Measurements from ENCODE around the gene SSBP4.
A peak's percentile ranks its signal among the peaks of the same experiment; 100 is the strongest.

Gene SSBP4

DNA sequence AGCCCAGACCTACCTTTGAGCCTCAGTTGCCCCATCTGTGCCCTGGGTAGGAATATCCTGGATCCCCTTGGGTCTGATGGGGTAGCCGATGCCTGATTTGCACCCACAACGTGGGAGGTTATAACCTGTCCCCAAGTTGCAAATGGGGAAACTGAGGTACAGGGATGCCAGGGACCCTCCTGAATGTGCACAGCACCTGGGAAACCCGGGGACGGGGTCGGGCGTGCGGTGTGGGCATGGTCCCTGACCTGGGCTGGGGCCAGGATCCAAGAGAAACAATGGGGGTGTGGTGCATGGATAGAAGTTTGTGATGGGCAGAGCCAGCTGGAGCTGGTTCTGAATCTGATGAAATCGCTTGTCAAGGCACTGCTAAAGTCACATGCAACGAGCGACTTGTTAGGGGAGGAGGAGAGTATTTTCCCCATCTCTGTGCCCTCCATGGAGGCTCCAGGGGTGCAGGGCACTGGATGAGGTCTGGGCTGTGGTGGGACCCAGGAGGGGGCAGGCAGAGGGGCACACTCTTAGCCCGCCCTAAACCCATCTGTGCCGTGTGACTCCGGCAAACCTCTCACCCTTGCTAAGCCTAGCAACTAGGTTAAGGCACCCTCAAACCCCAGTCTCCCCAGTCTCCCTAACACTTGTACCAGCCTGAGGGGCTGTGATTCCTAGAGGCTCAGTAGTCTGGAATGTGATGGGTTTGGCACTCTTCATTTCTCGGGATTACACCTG lies 32.5 kb upstream of the SSBP4 start:
- Histone ChIP-seq H3K27ac (ENCODE audit: extremely low read depth, low read depth, low read length) (no peak overlapping the region), H3K4me3 (ENCODE audit: low read depth, low read length) (no peak overlapping the region), H3K9me3 (ENCODE audit: control insufficient read depth, insufficient read depth, low read depth, low read length) (no peaks in the 10 kb centered on the region), H3K36me3 (ENCODE audit: control insufficient read depth in 2 of 2, insufficient read depth in 1 of 2, low read length in 2 of 2) (no peaks in the 10 kb centered on the region), H3K4me1 (ENCODE audit: control insufficient read depth, insufficient read depth, low read length) (no peaks in the 10 kb centered on the region)
- POLR2A ChIA-PET, result no interaction called here
- CTCF ChIA-PET, result interaction anchor here (0.6 to 5.6 kb wide), 16 partner anchors 11 to 542 kb away, joined by 3 to 68 read pairs (median 6); partner anchors contain the start of genes LRRC25 and SSBP4
- TF ChIP-seq ZBTB44 (tag by site-specific recombination; IDR thresholded peaks at IDR 0.05), result peak; percentile 64
- peak; percentile 80 for TF ChIP-seq ZBTB48 (tag by site-specific recombination; IDR thresholded peaks at IDR 0.05)
- TF ChIP-seq PATZ1 (tag by site-specific recombination; IDR thresholded peaks at IDR 0.05), result peak; percentile 60
- TF ChIP-seq ZNF664 (tag by site-specific recombination; IDR thresholded peaks at IDR 0.05), result no peak
- TF ChIP-seq KLF16 (tag by site-specific recombination; IDR thresholded peaks at IDR 0.05), result 0 out of 2 replicates have a peak, but pooled peaks have one; percentile 25
- peak; percentile 39 for TF ChIP-seq KLF1 (tag by site-specific recombination; IDR thresholded peaks at IDR 0.05)
- no peak for TF ChIP-seq SCRT2 (tag by site-specific recombination; IDR thresholded peaks at IDR 0.05)
- TF ChIP-seq IKZF3 (tag by site-specific recombination; IDR thresholded peaks at IDR 0.05), result 0 out of 2 replicates have a peak, but pooled peaks have one; percentile 30
- TF ChIP-seq ZBTB49 (tag by site-specific recombination; IDR thresholded peaks at IDR 0.05; ENCODE audit: low read depth), result no peak
- peak; percentile 37; the same call in 1 of the 2 replicates for TF ChIP-seq KLF9 (tag by site-specific recombination; IDR thresholded peaks at IDR 0.05; ENCODE audit: low read depth)
- 0 out of 2 replicates have a peak, but pooled peaks have one; percentile 59 for TF ChIP-seq ZNF239 (tag by site-specific recombination; IDR thresholded peaks at IDR 0.05)
- TF ChIP-seq ZIC2 (tag by site-specific recombination; IDR thresholded peaks at IDR 0.05), result peak; percentile 41
- peak; percentile 61; the same call in 1 of the 2 replicates for TF ChIP-seq ZFP3 (tag by site-specific recombination; IDR thresholded peaks at IDR 0.05; ENCODE audit: low read depth)
- no peak for TF ChIP-seq ZNF610 (tag by site-specific recombination; IDR thresholded peaks at IDR 0.05; ENCODE audit: borderline replicate concordance)
- TF ChIP-seq, protein P1, sequence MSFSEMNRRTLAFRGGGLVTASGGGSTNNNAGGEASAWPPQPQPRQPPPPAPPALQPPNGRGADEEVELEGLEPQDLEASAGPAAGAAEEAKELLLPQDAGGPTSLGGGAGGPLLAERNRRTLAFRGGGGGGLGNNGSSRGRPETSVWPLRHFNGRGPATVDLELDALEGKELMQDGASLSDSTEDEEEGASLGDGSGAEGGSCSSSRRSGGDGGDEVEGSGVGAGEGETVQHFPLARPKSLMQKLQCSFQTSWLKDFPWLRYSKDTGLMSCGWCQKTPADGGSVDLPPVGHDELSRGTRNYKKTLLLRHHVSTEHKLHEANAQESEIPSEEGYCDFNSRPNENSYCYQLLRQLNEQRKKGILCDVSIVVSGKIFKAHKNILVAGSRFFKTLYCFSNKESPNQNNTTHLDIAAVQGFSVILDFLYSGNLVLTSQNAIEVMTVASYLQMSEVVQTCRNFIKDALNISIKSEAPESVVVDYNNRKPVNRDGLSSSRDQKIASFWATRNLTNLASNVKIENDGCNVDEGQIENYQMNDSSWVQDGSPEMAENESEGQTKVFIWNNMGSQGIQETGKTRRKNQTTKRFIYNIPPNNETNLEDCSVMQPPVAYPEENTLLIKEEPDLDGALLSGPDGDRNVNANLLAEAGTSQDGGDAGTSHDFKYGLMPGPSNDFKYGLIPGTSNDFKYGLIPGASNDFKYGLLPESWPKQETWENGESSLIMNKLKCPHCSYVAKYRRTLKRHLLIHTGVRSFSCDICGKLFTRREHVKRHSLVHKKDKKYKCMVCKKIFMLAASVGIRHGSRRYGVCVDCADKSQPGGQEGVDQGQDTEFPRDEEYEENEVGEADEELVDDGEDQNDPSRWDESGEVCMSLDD (tag by site-specific recombination; IDR thresholded peaks at IDR 0.05), result no peak; the same call in 1 of the 2 replicates
- peak; percentile 94 for TF ChIP-seq ZNF223 (tag by site-specific recombination; IDR thresholded peaks at IDR 0.05)
- no peak for TF ChIP-seq BCL11A (tag by site-specific recombination; IDR thresholded peaks at IDR 0.05; ENCODE audit: low read depth)
- no peak for TF ChIP-seq ZNF555 (tag by site-specific recombination; conservative IDR thresholded peaks at IDR 0.05)
- no peak for TF ChIP-seq ZNF221 (tag by site-specific recombination; IDR thresholded peaks at IDR 0.05; ENCODE audit: borderline replicate concordance)
- TF ChIP-seq ZSCAN18 (tag by site-specific recombination; IDR thresholded peaks at IDR 0.05), result peak; percentile 10; the same call in 1 of the 2 replicates
- TF ChIP-seq PRDM10 (tag by site-specific recombination; IDR thresholded peaks at IDR 0.05), result peak; percentile 51
